Measurements from ENCODE around the gene KRTAP20-1. TPM values are rescaled to one million over a fixed set of nuclear protein-coding genes. Genes with fewer than 3 reads are reported as not detected.

KRTAP20-1 gene
- polyA plus RNA-seq (2012; rRNA removed): not detected in 2 replicates
- polyA plus RNA-seq (2012; cell fraction: cytosol; rRNA removed): not detected in 2 replicates
- polyA plus RNA-seq (2012; cell fraction: nucleus; rRNA removed): not detected in 2 replicates

DNA sequence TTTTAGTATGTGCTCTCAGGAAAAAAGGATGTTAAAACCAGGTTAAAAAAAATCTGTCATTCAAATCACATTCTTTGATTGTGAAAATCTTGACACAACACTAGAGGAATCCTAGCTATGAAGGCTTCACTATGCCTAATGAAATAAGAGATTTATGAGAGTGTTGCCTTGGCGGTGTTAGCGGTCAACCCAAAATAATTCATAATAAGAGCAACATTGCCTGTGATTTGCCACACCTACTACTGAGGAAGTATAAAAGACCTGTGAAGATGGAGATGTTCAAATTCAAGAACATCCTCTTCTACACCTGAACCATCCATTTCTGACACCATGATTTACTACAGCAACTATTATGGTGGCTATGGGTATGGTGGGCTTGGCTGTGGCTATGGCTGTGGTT, at the start of gene KRTAP20-1:
TSS of gene KRTAP20-1 (plus strand) at position 301 of the 400 bp plus-strand sequence. CDS start at position 331, 30 bp downstream.
- TF ChIP-seq POLR2AphosphoS5 (IDR thresholded peaks at IDR 0.05; ENCODE audit: low read depth, low read length): no peak
- no peak for TF ChIP-seq NFIC (IDR thresholded peaks at IDR 0.05; ENCODE audit: borderline replicate concordance)
- no peak for TF ChIP-seq TCF12 (IDR thresholded peaks at IDR 0.05)
- TF ChIP-seq REST (IDR thresholded peaks at IDR 0.05; ENCODE audit: low read depth, low read length): no peak
- TF ChIP-seq, protein P1, sequence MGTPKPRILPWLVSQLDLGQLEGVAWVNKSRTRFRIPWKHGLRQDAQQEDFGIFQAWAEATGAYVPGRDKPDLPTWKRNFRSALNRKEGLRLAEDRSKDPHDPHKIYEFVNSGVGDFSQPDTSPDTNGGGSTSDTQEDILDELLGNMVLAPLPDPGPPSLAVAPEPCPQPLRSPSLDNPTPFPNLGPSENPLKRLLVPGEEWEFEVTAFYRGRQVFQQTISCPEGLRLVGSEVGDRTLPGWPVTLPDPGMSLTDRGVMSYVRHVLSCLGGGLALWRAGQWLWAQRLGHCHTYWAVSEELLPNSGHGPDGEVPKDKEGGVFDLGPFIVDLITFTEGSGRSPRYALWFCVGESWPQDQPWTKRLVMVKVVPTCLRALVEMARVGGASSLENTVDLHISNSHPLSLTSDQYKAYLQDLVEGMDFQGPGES (IDR thresholded peaks at IDR 0.05; ENCODE audit: low read depth, low read length): no peak
- TF ChIP-seq, protein P2, sequence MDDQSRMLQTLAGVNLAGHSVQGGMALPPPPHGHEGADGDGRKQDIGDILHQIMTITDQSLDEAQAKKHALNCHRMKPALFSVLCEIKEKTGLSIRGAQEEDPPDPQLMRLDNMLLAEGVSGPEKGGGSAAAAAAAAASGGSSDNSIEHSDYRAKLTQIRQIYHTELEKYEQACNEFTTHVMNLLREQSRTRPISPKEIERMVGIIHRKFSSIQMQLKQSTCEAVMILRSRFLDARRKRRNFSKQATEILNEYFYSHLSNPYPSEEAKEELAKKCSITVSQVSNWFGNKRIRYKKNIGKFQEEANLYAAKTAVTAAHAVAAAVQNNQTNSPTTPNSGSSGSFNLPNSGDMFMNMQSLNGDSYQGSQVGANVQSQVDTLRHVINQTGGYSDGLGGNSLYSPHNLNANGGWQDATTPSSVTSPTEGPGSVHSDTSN (IDR thresholded peaks at IDR 0.05): no peak
- TF ChIP-seq GABPA (IDR thresholded peaks at IDR 0.05; ENCODE audit: low read depth): no peak
- no peak for TF ChIP-seq GATA2 (CRISPR knock-in tag; IDR thresholded peaks at IDR 0.05)
- no peak for TF ChIP-seq RCOR1 (IDR thresholded peaks at IDR 0.05; ENCODE audit: low read length)
- TF ChIP-seq, protein P3, sequence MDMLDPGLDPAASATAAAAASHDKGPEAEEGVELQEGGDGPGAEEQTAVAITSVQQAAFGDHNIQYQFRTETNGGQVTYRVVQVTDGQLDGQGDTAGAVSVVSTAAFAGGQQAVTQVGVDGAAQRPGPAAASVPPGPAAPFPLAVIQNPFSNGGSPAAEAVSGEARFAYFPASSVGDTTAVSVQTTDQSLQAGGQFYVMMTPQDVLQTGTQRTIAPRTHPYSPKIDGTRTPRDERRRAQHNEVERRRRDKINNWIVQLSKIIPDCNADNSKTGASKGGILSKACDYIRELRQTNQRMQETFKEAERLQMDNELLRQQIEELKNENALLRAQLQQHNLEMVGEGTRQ (IDR thresholded peaks at IDR 0.05; ENCODE audit: borderline replicate concordance, low read depth, low read length): no peak
- no peak for TF ChIP-seq MEF2A (IDR thresholded peaks at IDR 0.05; ENCODE audit: borderline replicate concordance, low read depth)
- TF ChIP-seq, protein P4, sequence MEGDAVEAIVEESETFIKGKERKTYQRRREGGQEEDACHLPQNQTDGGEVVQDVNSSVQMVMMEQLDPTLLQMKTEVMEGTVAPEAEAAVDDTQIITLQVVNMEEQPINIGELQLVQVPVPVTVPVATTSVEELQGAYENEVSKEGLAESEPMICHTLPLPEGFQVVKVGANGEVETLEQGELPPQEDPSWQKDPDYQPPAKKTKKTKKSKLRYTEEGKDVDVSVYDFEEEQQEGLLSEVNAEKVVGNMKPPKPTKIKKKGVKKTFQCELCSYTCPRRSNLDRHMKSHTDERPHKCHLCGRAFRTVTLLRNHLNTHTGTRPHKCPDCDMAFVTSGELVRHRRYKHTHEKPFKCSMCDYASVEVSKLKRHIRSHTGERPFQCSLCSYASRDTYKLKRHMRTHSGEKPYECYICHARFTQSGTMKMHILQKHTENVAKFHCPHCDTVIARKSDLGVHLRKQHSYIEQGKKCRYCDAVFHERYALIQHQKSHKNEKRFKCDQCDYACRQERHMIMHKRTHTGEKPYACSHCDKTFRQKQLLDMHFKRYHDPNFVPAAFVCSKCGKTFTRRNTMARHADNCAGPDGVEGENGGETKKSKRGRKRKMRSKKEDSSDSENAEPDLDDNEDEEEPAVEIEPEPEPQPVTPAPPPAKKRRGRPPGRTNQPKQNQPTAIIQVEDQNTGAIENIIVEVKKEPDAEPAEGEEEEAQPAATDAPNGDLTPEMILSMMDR (IDR thresholded peaks at IDR 0.05): no peak
- TF ChIP-seq SIN3A (IDR thresholded peaks at IDR 0.05; ENCODE audit: borderline replicate concordance, low read depth, low read length): no peak
- TF ChIP-seq FOXJ3 (CRISPR knock-in tag; IDR thresholded peaks at IDR 0.05): no peak
- TF ChIP-seq MXI1 (IDR thresholded peaks at IDR 0.05; ENCODE audit: low read depth, low read length): no peak
- no peak for TF ChIP-seq EZH2phosphoT487 (IDR thresholded peaks at IDR 0.05; ENCODE audit: borderline replicate concordance, low read depth)
- TF ChIP-seq ELF1 (IDR thresholded peaks at IDR 0.05): no peak

More for the DNA sequence above, at the start of gene KRTAP20-1:
- Histone ChIP-seq H3K9me3 (no peaks in the 10 kb centered on the region), H3K4me2 (no peak within 1 kb of the TSS), H4K20me1 (ENCODE audit: insufficient read depth) (no peaks in the 10 kb centered on the region), H3K36me3 (replicated peaks in 1 of 2; ENCODE audit: control insufficient read depth in 1 of 2, insufficient read depth in 2 of 2, low read length in 1 of 2) (no peaks in the 10 kb centered on the region), H2AFZ (ENCODE audit: low read depth) (no peak within 1 kb of the TSS), H3K27me3 (ENCODE audit: insufficient read depth) (no peaks in the 10 kb centered on the region), H3K27ac (ENCODE audit: low read depth in 2 of 2, low read length in 1 of 2) (no peak within 1 kb of the TSS), H3K79me2 (ENCODE audit: insufficient read depth) (no peaks in the 10 kb centered on the region), H3F3A (replicated peaks; ENCODE audit: insufficient read depth) (no peaks in the 10 kb centered on the region), H3K4me1 (ENCODE audit: control insufficient read depth in 1 of 2, insufficient read depth in 2 of 2, low read depth in 1 of 2, low read length in 1 of 2) (no peaks in the 10 kb centered on the region), H3K9me2 (no peaks in the 10 kb centered on the region), H3K4me3 (ENCODE audit: low read depth in 2 of 2, low read length in 1 of 2) (no peak within 1 kb of the TSS), H3K9ac (no peak within 1 kb of the TSS)
- ChIA-PET CTCF (no interaction called here), POLR2A (no interaction called here)
- 20% methylated on average over 2 of the region's 2 CpGs for WGBS (ENCODE audit: low lambda C conversion rate)
- no peak for DNase-seq

Measured in SK-N-SH (cell line).